ENCODE data around the gene IRX4.

IRX4 gene

GRCh38 chr5:1836176-1836890, 46.4 kb downstream of the IRX4 start:
- Histone ChIP-seq H3K27me3 (ENCODE audit: control insufficient read depth, insufficient read depth, low read length) (no peaks in the 10 kb centered on the region), H3K4me3 (ENCODE audit: low read depth, low read length) (no peak overlapping the region), H3K9me3 (ENCODE audit: control insufficient read depth, insufficient read depth, low read length) (no peaks in the 10 kb centered on the region), H3K4me1 (ENCODE audit: control insufficient read depth, insufficient read depth, low read length) (peaks cover 5% of the 10 kb centered on the region), H3K9ac (ENCODE audit: low read depth, low read length) (no peak overlapping the region), H3K36me3 (ENCODE audit: control insufficient read depth, insufficient read depth, low read length) (no peaks in the 10 kb centered on the region)

- Histone ChIP-seq H3K27me3 (ENCODE audit: control insufficient read depth, insufficient read depth, low read length) (no peaks in the 10 kb centered on the region), H3K36me3 (ENCODE audit: control insufficient read depth, insufficient read depth, low read length) (no peaks in the 10 kb centered on the region), H3K4me3 (ENCODE audit: low read depth, low read length) (no peak overlapping the region), H3K9me3 (ENCODE audit: control insufficient read depth, insufficient read depth, low read length) (no peaks in the 10 kb centered on the region), H3K4me1 (ENCODE audit: control insufficient read depth, insufficient read depth, low read length) (peaks cover 5% of the 10 kb centered on the region), H3K9ac (ENCODE audit: low read depth, low read length) (no peak overlapping the region)
These were observed 47.3 kb downstream of the IRX4 start for GRCh38 chr5:1835431-1835830.

GRCh38 chr5:1834721-1835429, 47.9 kb downstream of the IRX4 start:
- Histone ChIP-seq H3K4me1 (ENCODE audit: control insufficient read depth, insufficient read depth, low read length) (peaks cover 5% of the 10 kb centered on the region), H3K4me3 (ENCODE audit: low read depth, low read length) (no peak overlapping the region), H3K27me3 (ENCODE audit: control insufficient read depth, insufficient read depth, low read length) (no peaks in the 10 kb centered on the region), H3K9ac (ENCODE audit: low read depth, low read length) (no peak overlapping the region), H3K36me3 (ENCODE audit: control insufficient read depth, insufficient read depth, low read length) (no peaks in the 10 kb centered on the region), H3K9me3 (ENCODE audit: control insufficient read depth, insufficient read depth, low read length) (no peaks in the 10 kb centered on the region)

GRCh38 chr5:1834022-1834551, 48.6 kb downstream of the IRX4 start:
- no peak overlapping the region for H3K4me3 ChIP-seq (ENCODE audit: low read depth, low read length)
- no peaks in the 10 kb centered on the region for H3K36me3 ChIP-seq (ENCODE audit: control insufficient read depth, insufficient read depth, low read length)
- H3K9ac ChIP-seq (ENCODE audit: low read depth, low read length) = no peak overlapping the region
- H3K4me1 ChIP-seq (ENCODE audit: control insufficient read depth, insufficient read depth, low read length) = peaks cover 5% of the 10 kb centered on the region
- no peaks in the 10 kb centered on the region for H3K27me3 ChIP-seq (ENCODE audit: control insufficient read depth, insufficient read depth, low read length)
- no peaks in the 10 kb centered on the region for H3K9me3 ChIP-seq (ENCODE audit: control insufficient read depth, insufficient read depth, low read length)

GRCh38 chr5:1833264-1834021, 49.3 kb downstream of the IRX4 start:
- no peaks in the 10 kb centered on the region for H3K27me3 ChIP-seq (ENCODE audit: control insufficient read depth, insufficient read depth, low read length)
- H3K4me3 ChIP-seq (ENCODE audit: low read depth, low read length) = no peak overlapping the region
- H3K36me3 ChIP-seq (ENCODE audit: control insufficient read depth, insufficient read depth, low read length) = no peaks in the 10 kb centered on the region
- H3K9ac ChIP-seq (ENCODE audit: low read depth, low read length) = no peak overlapping the region
- H3K4me1 ChIP-seq (ENCODE audit: control insufficient read depth, insufficient read depth, low read length) = peaks cover 5% of the 10 kb centered on the region
- no peaks in the 10 kb centered on the region for H3K9me3 ChIP-seq (ENCODE audit: control insufficient read depth, insufficient read depth, low read length)

- Histone ChIP-seq H3K9ac (ENCODE audit: low read depth, low read length) (no peak overlapping the region), H3K9me3 (ENCODE audit: control insufficient read depth, insufficient read depth, low read length) (no peaks in the 10 kb centered on the region), H3K4me1 (ENCODE audit: control insufficient read depth, insufficient read depth, low read length) (peaks cover 5% of the 10 kb centered on the region), H3K27me3 (ENCODE audit: control insufficient read depth, insufficient read depth, low read length) (no peaks in the 10 kb centered on the region), H3K4me3 (ENCODE audit: low read depth, low read length) (no peak overlapping the region), H3K36me3 (ENCODE audit: control insufficient read depth, insufficient read depth, low read length) (no peaks in the 10 kb centered on the region)
These were observed 50.0 kb downstream of the IRX4 start for GRCh38 chr5:1832511-1833250.

GRCh38 chr5:1831677-1832313, 50.9 kb downstream of the IRX4 start:
- Histone ChIP-seq H3K9me3 (ENCODE audit: control insufficient read depth, insufficient read depth, low read length) (no peaks in the 10 kb centered on the region), H3K9ac (ENCODE audit: low read depth, low read length) (no peak overlapping the region), H3K36me3 (ENCODE audit: control insufficient read depth, insufficient read depth, low read length) (no peaks in the 10 kb centered on the region), H3K4me1 (ENCODE audit: control insufficient read depth, insufficient read depth, low read length) (peaks cover 5% of the 10 kb centered on the region), H3K4me3 (ENCODE audit: low read depth, low read length) (no peak overlapping the region), H3K27me3 (ENCODE audit: control insufficient read depth, insufficient read depth, low read length) (no peaks in the 10 kb centered on the region)

GRCh38 chr5:1831257-1831656, 51.5 kb downstream of the IRX4 start:
- Histone ChIP-seq H3K27me3 (ENCODE audit: control insufficient read depth, insufficient read depth, low read length) (no peaks in the 10 kb centered on the region), H3K4me3 (ENCODE audit: low read depth, low read length) (no peak overlapping the region), H3K4me1 (ENCODE audit: control insufficient read depth, insufficient read depth, low read length) (peaks cover 5% of the 10 kb centered on the region), H3K9me3 (ENCODE audit: control insufficient read depth, insufficient read depth, low read length) (no peaks in the 10 kb centered on the region), H3K9ac (ENCODE audit: low read depth, low read length) (no peak overlapping the region), H3K36me3 (ENCODE audit: control insufficient read depth, insufficient read depth, low read length) (no peaks in the 10 kb centered on the region)

- no peaks in the 10 kb centered on the region for H3K36me3 ChIP-seq (ENCODE audit: control insufficient read depth, insufficient read depth, low read length)
- H3K4me3 ChIP-seq (ENCODE audit: low read depth, low read length) = no peak overlapping the region
- H3K27me3 ChIP-seq (ENCODE audit: control insufficient read depth, insufficient read depth, low read length) = no peaks in the 10 kb centered on the region
- H3K9ac ChIP-seq (ENCODE audit: low read depth, low read length) = no peak overlapping the region
- no peaks in the 10 kb centered on the region for H3K9me3 ChIP-seq (ENCODE audit: control insufficient read depth, insufficient read depth, low read length)
- peaks cover 5% of the 10 kb centered on the region for H3K4me1 ChIP-seq (ENCODE audit: control insufficient read depth, insufficient read depth, low read length)
These were observed 52.0 kb downstream of the IRX4 start for GRCh38 chr5:1830571-1831228.

- Histone ChIP-seq H3K27me3 (ENCODE audit: control insufficient read depth, insufficient read depth, low read length) (no peaks in the 10 kb centered on the region), H3K9me3 (ENCODE audit: control insufficient read depth, insufficient read depth, low read length) (no peaks in the 10 kb centered on the region), H3K9ac (ENCODE audit: low read depth, low read length) (no peak overlapping the region), H3K36me3 (ENCODE audit: control insufficient read depth, insufficient read depth, low read length) (peaks cover 2% of the 10 kb centered on the region), H3K4me1 (ENCODE audit: control insufficient read depth, insufficient read depth, low read length) (no peaks in the 10 kb centered on the region), H3K4me3 (ENCODE audit: low read depth, low read length) (peak overlapping the region; percentile 33)
These were observed 54.8 kb downstream of the IRX4 start for GRCh38 chr5:1827886-1828397.
